PC-3 (cell line): ENCODE data around the gene SLC35B4. TPM values are rescaled to one million over a fixed set of nuclear protein-coding genes. Genes with fewer than 3 reads are reported as not detected.
A peak's percentile ranks its signal among the peaks of the same experiment; 100 is the strongest.

ENCODE experiments used
- ATAC-seq: fragments of 200-7000 bp; cut with Tn5 transposase; 2 replicates; pipeline ENCODE4 v1.9.1; 2020; ENCODE audit warnings: mild to moderate bottlenecking, moderate library complexity
- BruUV-seq: library from RNA; stranded (reverse); fragments of 400-500 nt; replicated peaks from 2 replicates; lab custom pipeline; 2021; lab: Mats Ljungman, UMichigan
- CTCF ChIA-PET: fragments of 300-600 bp; sonication (Branson Sonifier 250); formaldehyde crosslinking; loops from one replicate; lab custom pipeline; 2022; ENCODE audit warnings: antibody characterized with exemption; lab: Charles Lee
- POLR2A ChIA-PET: fragments of 300-600 bp; sonication (Branson Sonifier 250); formaldehyde crosslinking; loops from one replicate; lab custom pipeline; 2022; ENCODE audit warnings: antibody characterized with exemption; ENCODE audit not compliant: unreplicated experiment; lab: Charles Lee
- DNase-seq: peaks from one replicate; pipeline ENCODE4 v3.0.0-alpha.2; 2015
- H2AFZ ChIP-seq: fragments of 300-600 bp; sonication (generic); 2 replicates; pipeline ENCODE4 v1.6.0; 2016; ENCODE audit warnings: antibody characterized with exemption, low read length
- H3F3A ChIP-seq: fragments of 300-600 bp; sonication (generic); one replicate; pipeline ENCODE4 v1.6.0; 2017; ENCODE audit warnings: antibody characterized with exemption, low read length, control low read depth, mild to moderate bottlenecking; ENCODE audit not compliant: unreplicated experiment
- H3K27ac ChIP-seq: fragments of 300-600 bp; sonication (generic); 2 replicates; pipeline ENCODE4 v1.5.1; 2016; ENCODE audit warnings: mild to moderate bottlenecking, low read length
- H3K27me3 ChIP-seq: fragments of 300-600 bp; sonication (generic); 2 replicates; pipeline ENCODE4 v1.6.1; 2016; ENCODE audit warnings: low read length, mixed read lengths
- H3K36me3 ChIP-seq: fragments of 300-600 bp; sonication (generic); 2 replicates; pipeline ENCODE4 v1.6.1; 2016; ENCODE audit warnings: low read depth, mixed run types, low read length, mixed read lengths
- H3K4me1 ChIP-seq: fragments of 300-600 bp; sonication (generic); 2 replicates; pipeline ENCODE4 v1.5.1; 2016; ENCODE audit warnings: low read length; ENCODE audit not compliant: insufficient read depth
- H3K4me2 ChIP-seq: fragments of 300-600 bp; sonication (generic); 2 replicates; pipeline ENCODE4 v1.6.0; 2016; ENCODE audit warnings: low read length
- H3K4me3 ChIP-seq: fragments of 300-600 bp; sonication (generic); 2 replicates; pipeline ENCODE4 v1.5.1; 2016; ENCODE audit warnings: mild to moderate bottlenecking, low read length, mixed read lengths
- H3K79me2 ChIP-seq: fragments of 300-600 bp; sonication (generic); 2 replicates; pipeline ENCODE4 v1.6.1; 2017; ENCODE audit warnings: low read length, mixed read lengths
- H3K9ac ChIP-seq: fragments of 300-600 bp; sonication (generic); 2 replicates; pipeline ENCODE4 v1.6.0; 2016; ENCODE audit warnings: mild to moderate bottlenecking, low read length
- H3K9me2 ChIP-seq: fragments of 300-600 bp; sonication (generic); replicated peaks from 2 replicates; pipeline ENCODE4 v1.6.1; 2016; ENCODE audit warnings: mixed run types, low read length, mixed read lengths
- H3K9me3 ChIP-seq: fragments of 300-600 bp; sonication (generic); 2 replicates; pipeline ENCODE4 v1.6.1; 2016; ENCODE audit warnings: low read length, mixed read lengths
- H4K20me1 ChIP-seq: fragments of 300-600 bp; sonication (generic); 2 replicates; pipeline ENCODE4 v1.6.1; 2016; ENCODE audit warnings: low read length, mixed read lengths
- CTCF ChIP-seq: fragments of 300-600 bp; sonication (generic); conservative IDR thresholded peaks from 2 replicates; pipeline ENCODE4 v1.5.1; 2017; ENCODE audit warnings: antibody characterized with exemption, low read depth, mild to moderate bottlenecking, low read length
- EZH2 ChIP-seq: fragments of 300-600 bp; sonication (generic); IDR thresholded peaks from one replicate; pipeline ENCODE4 v1.6.1; 2017; ENCODE audit warnings: antibody characterized with exemption, mild to moderate bottlenecking, low read length; ENCODE audit not compliant: unreplicated experiment
- EZH2phosphoT487 ChIP-seq: fragments of 300-600 bp; sonication (generic); IDR thresholded peaks from 2 replicates; pipeline ENCODE4 v1.6.1; 2018; ENCODE audit warnings: mild to moderate bottlenecking, antibody characterized with exemption, low read length, borderline replicate concordance
- intact Hi-C: fragments of 100-400 bp; cut with micrococcal nuclease; formaldehyde crosslinking; loops from 2 replicates; pipeline ENCODE4 v1.9.0; 2023
- total RNA-seq: library from RNA; depleted of rRNA; stranded (reverse); fragments of >200 nt; gene quantifications from 2 replicates; pipeline ENCODE4 v1.2.3, GENCODE V29; 2014

The SLC35B4 gene
- total RNA-seq, 1 experiment from 2014 or later: 34.2 TPM

- no peaks in the 10 kb centered on the region for H3K79me2 ChIP-seq
- H3K27me3 ChIP-seq: no peaks in the 10 kb centered on the region
- no TSS peak for BruUV-seq
- H3K9me3 ChIP-seq: no peaks in the 10 kb centered on the region
- no peaks in the 10 kb centered on the region for H3K9me2 ChIP-seq
- no peak overlapping the region for H3K4me2 ChIP-seq
- ATAC-seq (0 out of 2 replicates have a peak, but pooled peaks have one; percentile 21), DNase-seq (no peak)
- no peaks in the 10 kb centered on the region for H3K4me1 ChIP-seq
- H4K20me1 ChIP-seq: no peaks in the 10 kb centered on the region
- POLR2A ChIA-PET: no interaction called here
- H3K27ac ChIP-seq: no peak overlapping the region
- intact Hi-C loops: loop anchor here (10.0 kb wide), 1 partner anchor 210 kb away; no protein-coding TSS in a partner anchor
- no peaks in the 10 kb centered on the region for H3F3A ChIP-seq
- H3K9ac ChIP-seq: no peak overlapping the region
- CTCF ChIA-PET: no interaction called here
- H3K36me3 ChIP-seq: no peaks in the 10 kb centered on the region
- H3K4me3 ChIP-seq: no peak overlapping the region
- H2AFZ ChIP-seq: no peak overlapping the region
- TF ChIP-seq EZH2phosphoT487: no peak
- TF ChIP-seq EZH2: no peak
- TF ChIP-seq CTCF: no peak
Observed at GRCh38 chr7:134355004-134355525, 38.3 kb upstream of the SLC35B4 start.

- H3K27ac ChIP-seq: no peak overlapping the region
- no peaks in the 10 kb centered on the region for H3K4me1 ChIP-seq
- POLR2A ChIA-PET: interaction anchor here (0.6 kb wide), 1 partner anchor 212 kb away, joined by 9 read pairs; no protein-coding TSS in a partner anchor
- H3K9me2 ChIP-seq: no peaks in the 10 kb centered on the region
- ATAC-seq (no peak), DNase-seq (no peak)
- H3K9me3 ChIP-seq: no peaks in the 10 kb centered on the region
- H3K79me2 ChIP-seq: no peaks in the 10 kb centered on the region
- TF ChIP-seq CTCF (no peak), EZH2phosphoT487 (no peak), EZH2 (no peak)
- no peaks in the 10 kb centered on the region for H3F3A ChIP-seq
- H3K27me3 ChIP-seq: no peaks in the 10 kb centered on the region
- H3K36me3 ChIP-seq: no peaks in the 10 kb centered on the region
- CTCF ChIA-PET: interaction anchor here (0.6 kb wide), 1 partner anchor 100 kb away, joined by 3 read pairs; no protein-coding TSS in a partner anchor
- no peak overlapping the region for H2AFZ ChIP-seq
- no peak overlapping the region for H3K9ac ChIP-seq
- no peak overlapping the region for H3K4me2 ChIP-seq
- H3K4me3 ChIP-seq: no peak overlapping the region
- H4K20me1 ChIP-seq: no peaks in the 10 kb centered on the region
- intact Hi-C loops: loop anchor here (10.0 kb wide), 1 partner anchor 209 kb away; no protein-coding TSS in a partner anchor
- no TSS peak for BruUV-seq
Observed at GRCh38 chr7:134353411-134353810, 36.7 kb upstream of the SLC35B4 start.

GRCh38 chr7:134351424-134351823 lies 34.7 kb upstream of the SLC35B4 start:
- no peaks in the 10 kb centered on the region for H3K9me3 ChIP-seq
- ChIA-PET POLR2A (no interaction called here), CTCF (no interaction called here)
- H3K4me1 ChIP-seq: no peaks in the 10 kb centered on the region
- H3K4me2 ChIP-seq: no peak overlapping the region
- no peak for ATAC-seq
- H3K79me2 ChIP-seq: no peaks in the 10 kb centered on the region
- no peak overlapping the region for H3K4me3 ChIP-seq
- no peaks in the 10 kb centered on the region for H4K20me1 ChIP-seq
- H3K36me3 ChIP-seq: no peaks in the 10 kb centered on the region
- TF ChIP-seq EZH2: no peak
- no peak for TF ChIP-seq CTCF
- no peak for TF ChIP-seq EZH2phosphoT487
- no peaks in the 10 kb centered on the region for H3K9me2 ChIP-seq
- no peaks in the 10 kb centered on the region for H3K27me3 ChIP-seq
- no peak overlapping the region for H3K27ac ChIP-seq
- BruUV-seq: no TSS peak
- no peaks in the 10 kb centered on the region for H3F3A ChIP-seq
- no peak for DNase-seq
- intact Hi-C loops: loop anchor here (10.0 kb wide), 1 partner anchor 207 kb away; no protein-coding TSS in a partner anchor
- no peak overlapping the region for H2AFZ ChIP-seq
- no peak overlapping the region for H3K9ac ChIP-seq
